NCI-H82 treated with DMSO at 0.1 percent for 48 hours (cell line): ENCODE data around the gene MLLT10.

Experiments used
- DNase-seq: peaks from one replicate; lab custom pipeline; 2025; ENCODE audit not compliant: unreplicated experiment; lab: John Stamatoyannopoulos, UW

The MLLT10 gene

DNA sequence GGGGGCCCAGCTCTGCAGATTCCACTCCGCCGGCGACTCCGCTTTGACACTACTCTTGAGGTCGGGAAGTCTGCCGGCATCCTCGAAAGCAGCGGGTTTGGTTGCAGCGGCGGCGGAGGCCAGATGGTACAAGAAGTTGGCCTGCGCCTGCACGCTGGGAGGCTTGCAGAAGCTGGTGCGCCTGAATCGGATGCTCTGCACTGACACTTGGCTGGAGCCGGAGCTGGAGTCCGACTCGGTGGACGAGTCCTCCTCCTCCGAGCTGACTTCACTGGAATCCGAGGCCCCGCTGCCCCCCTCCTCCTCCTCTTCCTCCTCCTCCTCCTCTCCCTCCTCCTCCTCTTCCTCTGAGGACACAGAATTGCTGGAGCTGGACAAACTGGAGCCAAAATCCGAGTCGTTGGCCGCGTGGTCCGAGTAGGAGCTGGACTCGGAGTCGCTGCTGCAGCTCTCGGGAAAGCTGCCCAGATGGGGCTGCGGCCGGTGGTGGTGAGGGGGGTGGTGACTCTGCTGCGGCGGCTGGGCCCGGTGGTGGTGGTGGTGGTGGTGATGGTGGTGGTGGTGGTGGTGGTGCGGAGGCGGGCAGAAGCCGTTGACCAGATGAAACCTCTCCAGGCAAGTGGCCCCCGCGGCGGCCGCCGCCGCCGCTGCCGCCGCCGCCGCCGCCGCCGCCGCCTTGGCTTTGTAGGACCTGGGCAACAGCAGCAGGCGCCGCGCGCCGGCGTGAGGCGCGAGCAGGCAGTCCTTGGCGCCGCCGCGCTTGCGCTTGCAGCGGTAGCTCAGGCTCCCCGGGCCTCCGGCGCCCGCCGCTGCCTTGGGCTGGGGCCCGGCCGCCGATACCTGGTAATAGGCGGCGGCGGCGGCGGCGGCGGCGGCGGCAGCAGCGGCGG, 17.5 kb upstream of the MLLT10 start:
- peak; percentile 30 for DNase-seq

DNA sequence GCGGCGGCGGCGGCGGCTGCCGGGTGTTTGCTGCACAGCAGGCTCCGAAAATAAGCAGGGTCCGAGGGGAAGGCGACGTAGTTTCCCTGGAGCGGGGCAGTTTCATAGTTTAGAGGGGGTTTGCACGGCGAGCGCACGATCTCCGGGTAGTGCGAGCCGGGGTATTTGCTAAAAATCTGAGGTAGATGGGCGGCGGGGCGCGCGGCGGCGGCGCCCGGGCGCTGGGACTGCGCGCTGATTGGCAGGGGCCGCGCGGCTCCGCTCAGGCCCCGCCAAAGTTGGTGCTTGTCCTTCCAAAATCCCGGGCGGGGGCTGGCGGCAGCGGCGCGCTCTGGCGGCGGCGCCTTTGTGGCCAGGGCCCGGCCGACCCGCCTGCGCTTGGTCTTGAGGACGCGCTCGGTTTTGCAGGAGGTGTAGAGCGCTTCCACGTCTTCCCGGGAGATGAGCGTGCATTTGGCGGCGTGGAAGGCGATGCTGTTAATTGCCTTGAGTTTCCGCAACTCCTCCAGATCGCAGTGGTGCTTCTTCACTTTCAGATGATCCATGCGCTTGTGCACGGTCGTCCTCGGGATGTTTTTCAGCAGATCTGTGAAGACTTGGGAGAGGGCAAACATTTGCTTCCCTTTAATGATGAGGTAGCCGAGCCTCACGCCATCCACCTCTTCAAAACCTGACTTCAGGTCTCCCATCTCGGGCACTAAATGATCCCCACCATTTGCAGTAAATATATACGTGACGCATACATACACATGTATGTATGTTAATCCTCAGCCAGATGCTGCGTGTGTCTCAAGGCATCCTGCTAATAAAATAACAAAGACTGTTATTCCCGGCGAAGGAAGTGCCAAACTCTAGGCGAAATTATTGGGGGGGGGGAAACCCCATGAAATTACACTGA, 16.6 kb upstream of the MLLT10 start:
- DNase-seq = no peak

GRCh38 chr10:21518149-21518640, 15.8 kb upstream of the MLLT10 start:
- DNase-seq = peak; percentile 76

DNA sequence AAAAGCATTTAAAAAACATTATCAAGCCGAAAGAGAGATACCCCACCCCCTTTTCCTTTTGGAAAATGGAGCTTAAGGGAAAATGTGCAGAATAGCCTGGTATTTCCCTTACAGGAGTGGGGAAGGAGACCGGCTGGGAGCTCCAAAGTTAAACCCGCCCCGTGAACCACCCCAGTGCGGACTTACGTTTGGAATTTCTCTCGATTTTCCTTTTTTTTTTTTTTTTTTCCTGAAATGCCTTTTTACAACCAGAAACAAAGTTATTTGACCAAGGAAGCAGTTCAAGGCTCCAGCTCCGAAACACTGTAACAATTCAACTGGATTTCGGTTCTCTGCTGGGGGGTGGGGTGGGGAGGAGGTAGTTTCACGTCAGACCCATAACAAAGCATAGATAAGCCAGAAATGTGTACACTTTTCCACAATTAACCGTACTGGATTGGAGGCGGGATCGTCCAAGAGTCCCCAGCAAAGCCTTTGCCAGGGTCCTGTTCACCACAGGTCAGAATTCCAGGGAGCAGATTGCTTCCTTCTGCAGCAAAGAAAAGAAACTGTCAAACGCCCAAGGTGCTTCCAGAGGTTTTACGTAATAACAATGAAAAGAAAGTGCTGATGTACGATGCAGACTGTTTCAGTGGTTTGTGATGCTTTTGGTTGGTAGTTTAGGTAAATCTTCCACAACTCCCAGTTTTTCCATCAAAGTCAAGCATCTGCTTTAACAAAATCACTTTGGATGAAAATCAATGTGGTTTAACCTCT, 15.2 kb upstream of the MLLT10 start:
- DNase-seq = no peak

DNA sequence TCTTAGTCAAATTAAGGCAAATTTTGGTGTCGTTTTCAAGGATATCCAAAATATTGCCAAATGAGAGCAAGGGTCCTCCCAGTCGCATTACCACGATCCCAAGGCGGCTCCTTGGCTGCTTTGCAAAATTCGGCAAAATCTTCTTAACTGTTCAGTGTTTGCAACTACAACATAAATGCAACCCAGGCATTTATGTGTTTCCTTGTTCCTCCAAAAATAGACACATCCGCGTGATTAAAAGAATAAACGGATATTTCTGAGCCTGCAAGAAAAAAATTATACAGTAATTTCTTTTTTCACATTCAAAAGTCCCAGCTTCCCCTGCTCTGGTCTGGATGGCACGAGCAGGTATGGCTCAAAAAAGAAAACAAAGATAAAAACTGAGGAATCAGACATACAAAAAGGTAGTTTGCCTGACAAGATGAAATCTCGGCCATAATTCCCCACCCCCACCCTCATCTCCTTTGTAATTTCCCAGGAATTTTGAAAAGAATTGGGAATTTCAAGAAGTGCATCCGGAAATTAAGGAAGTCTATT, 14.6 kb upstream of the MLLT10 start:
- no peak for DNase-seq

DNA sequence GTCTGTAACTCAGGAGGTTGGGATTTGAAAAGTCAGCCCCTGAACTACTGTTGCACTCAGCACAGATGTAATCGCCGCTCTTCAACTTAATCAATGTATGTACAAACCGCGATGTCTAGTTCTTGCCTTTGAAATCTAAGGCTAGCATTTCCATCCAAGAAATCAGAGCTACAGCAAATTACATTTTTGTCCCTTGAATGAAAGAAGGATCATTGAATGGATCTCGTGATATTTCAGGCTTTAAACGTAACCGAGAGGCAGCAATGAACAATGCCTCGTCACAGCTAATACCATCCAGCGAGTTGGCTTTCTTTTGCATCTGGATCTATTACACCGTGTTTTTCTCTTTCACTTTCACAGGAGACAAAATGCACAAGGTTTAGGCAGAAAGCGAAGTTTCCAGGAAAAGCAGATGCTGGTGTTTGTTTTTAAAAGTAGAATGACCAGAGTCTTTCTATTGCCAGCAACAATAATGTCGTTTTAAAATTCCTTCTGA, 14.0 kb upstream of the MLLT10 start:
- peak; percentile 58 for DNase-seq

- DNase-seq = no peak
Observed at GRCh38 chr10:21520509-21520908, 13.5 kb upstream of the MLLT10 start.

- DNase-seq = peak; percentile 24
Observed at GRCh38 chr10:21520949-21521348, 13.1 kb upstream of the MLLT10 start.

DNA sequence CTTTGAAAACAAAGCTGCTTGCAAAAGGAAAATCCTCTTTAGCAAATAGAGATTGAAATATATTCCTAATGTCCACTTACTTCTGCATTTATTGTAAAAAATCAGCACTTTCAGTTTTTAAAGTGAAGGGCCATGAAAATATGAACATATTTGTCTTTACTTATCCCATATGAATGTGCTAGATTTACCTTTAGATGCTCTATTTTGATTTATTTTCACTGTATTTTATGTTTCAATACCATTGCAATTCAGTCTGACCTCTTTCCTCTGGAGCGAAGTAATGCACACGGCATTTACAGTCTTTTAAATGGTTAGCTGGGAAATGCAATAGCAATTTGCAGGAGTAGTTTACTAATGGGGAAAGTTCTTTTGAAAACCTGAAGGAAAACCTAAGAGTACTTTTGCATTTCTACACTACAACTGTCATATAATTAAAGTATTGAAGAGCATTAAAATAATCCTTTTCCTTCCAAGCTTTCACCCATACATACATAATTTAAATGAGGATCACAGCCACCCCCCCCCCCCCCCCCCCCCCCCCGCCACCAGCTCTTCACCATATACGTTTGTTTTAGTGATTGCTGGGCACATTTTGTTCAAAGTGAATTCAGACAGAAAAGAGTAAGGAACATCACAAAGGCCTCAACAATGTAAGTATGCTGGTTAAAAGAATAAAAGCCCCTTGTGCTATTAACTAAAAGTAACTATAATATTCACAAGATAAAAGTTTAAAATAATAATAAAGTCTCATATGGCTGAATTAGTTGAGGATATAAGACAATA, 12.1 kb upstream of the MLLT10 start:
- peak; percentile 31 for DNase-seq

GRCh38 chr10:21522631-21523406, 11.2 kb upstream of the MLLT10 start:
- DNase-seq = peak; percentile 36

DNA sequence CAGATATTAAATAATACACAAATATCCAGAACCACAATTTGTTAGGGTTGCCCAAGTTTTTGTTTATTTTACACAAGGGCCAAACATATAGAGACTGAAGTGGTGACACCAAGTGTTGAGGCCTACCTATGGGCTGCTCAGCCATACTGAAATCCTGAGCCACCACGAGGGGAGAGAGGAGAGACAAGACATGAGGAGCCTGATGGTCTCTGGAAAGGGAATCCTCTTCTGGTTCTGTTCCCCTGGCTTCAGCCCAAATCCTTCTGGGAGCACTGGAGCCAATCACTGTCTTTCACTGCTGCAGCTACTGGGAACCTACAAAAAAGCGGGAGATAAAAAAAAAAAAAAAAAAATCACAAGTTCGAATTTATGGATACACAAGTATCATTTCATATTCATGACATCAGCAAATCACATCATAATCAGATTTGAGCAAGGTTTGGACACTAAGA, 10.4 kb upstream of the MLLT10 start:
- peak; percentile 63 for DNase-seq

DNA sequence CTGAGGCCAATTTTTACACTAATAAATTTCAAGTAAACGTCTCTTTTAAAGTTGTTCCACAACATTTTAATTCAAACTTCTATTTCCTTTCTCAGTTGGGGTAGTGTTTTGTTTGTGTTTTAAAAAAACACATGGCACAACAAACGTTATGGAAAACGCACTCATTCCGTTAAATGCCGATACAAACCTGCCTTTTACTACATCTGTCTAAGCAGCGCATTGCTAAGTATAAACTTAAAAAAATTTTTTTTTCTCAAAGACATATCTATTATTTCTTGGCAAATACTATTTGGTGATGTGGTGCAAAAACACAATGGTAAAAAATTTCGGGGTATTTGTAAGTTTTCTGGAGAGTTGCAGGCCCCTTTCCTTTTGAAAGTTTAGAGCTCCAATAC, 9.9 kb upstream of the MLLT10 start:
- DNase-seq = no peak

DNA sequence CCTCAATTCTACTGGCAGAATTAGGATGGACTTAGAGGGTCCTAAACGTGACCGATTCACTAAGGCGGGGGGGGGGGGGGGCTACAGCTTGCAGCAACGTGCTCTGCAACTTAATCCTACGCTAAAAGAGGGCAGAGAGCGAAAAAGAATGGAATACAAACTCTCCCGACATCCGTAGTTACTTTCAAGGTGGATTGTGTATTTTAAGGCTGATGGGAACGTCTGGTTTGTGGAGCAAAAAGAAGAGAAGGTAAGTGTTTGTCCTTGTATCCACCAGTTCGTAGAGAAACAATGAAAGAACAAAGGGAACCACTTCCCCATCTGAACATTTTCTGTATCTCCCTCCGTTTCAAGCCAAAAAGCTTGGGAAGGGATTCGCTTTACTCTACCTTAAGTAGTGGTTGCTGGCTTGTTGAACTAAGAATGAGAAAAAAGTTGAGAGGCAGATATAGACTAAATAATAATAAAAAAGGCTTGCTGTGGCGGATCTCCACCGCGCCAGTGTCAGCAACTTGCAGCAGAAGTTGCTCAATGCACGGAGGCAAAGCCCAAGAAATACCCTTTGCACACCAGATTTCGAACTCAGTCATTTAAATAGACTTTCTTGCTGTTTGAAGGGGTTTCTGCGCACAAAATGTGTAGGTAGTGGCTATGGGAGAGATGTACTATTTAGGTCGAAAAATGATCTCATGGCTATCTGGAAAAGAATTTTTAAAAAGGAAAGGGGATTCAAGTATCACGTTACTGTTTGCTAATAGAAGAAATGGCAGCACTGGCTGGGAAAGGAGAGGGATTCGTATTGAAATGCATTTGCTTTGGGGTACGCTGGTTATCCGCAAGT, 9.3 kb upstream of the MLLT10 start:
- DNase-seq = no peak

GRCh38 chr10:21525367-21526187, 8.5 kb upstream of the MLLT10 start, which contains the start of gene SKIDA1:
Gene SKIDA1, minus strand, starts transcription at chr10:21525682. Its CDS starts 7,860 bp downstream, at chr10:21517822.
- DNase-seq = peak; percentile 75

GRCh38 chr10:21526188-21526859, 7.7 kb upstream of the MLLT10 start:
- no peak for DNase-seq

DNA sequence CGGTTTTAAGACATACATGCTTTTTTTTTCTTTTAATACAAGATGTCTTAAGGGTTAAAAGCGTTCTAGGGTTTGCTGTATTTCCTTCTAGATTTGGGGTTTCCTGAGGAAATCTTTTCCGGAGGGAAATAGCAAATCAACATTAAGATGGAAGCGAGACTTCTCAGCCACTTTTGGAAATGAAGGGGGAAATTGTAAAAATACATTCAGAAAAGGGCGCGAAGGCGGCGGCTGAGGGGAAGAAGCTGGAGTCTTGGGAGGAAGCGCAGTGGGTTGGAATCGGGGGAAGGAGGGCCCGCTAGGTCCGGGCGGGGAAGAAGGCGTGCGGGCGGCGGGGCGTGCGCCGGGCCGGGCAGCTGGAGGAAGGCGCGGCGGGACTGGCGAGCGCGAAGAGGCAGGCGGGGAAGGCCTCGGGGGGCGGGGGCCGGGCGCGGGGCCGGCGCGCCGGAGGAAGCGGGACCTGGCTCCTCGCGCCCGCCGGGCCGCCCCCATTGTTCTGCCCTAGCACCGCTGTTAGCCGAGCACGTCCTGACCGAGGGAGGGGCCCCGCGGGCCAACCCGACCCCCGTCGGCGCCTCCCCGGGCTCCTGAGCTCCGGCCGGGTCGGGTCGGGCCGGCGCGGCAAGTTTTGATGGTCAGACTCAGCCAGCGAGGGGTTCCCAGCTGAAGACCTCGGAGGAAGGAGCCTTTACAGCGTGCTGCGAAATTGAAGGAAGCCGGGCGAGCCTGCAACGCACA, 7.0 kb upstream of the MLLT10 start:
- no peak for DNase-seq
